Measurements from ENCODE around the gene AP1S3. TPM values are rescaled to one million over a fixed set of nuclear protein-coding genes. Genes with fewer than 3 reads are reported as not detected.

Gene AP1S3
- polyA plus RNA-seq, 2 donors: 2.2 to 5.7 TPM

GRCh38 chr2:223759569-223760430, 77.6 kb downstream of the AP1S3 start:
- H3K9me3 ChIP-seq (ENCODE audit: control insufficient read depth in 2 of 2, insufficient read depth in 1 of 2, low read depth in 1 of 2, low read length in 1 of 2): no peaks in the 10 kb centered on the region
- H3K27ac ChIP-seq (ENCODE audit: low read depth in 2 of 2, low read length in 1 of 2): peak overlapping the region; percentile 88 to 96
- no peaks in the 10 kb centered on the region for H3K4me1 ChIP-seq (ENCODE audit: control insufficient read depth in 2 of 2, insufficient read depth in 2 of 2, low read length in 1 of 2)
- no peaks in the 10 kb centered on the region for H3K36me3 ChIP-seq (ENCODE audit: control insufficient read depth in 2 of 2, insufficient read depth in 2 of 2, low read length in 1 of 2)
- WGBS, 2 donors: 34 to 42% methylated on average over 8 of the region's 8 CpGs
- H3K4me3 ChIP-seq (ENCODE audit: low read depth in 1 of 2, low read length in 2 of 2): no peak overlapping the region
- H3K27me3 ChIP-seq (ENCODE audit: control insufficient read depth in 1 of 2, insufficient read depth in 2 of 2, low read length in 2 of 2): no peaks in the 10 kb centered on the region

DNA sequence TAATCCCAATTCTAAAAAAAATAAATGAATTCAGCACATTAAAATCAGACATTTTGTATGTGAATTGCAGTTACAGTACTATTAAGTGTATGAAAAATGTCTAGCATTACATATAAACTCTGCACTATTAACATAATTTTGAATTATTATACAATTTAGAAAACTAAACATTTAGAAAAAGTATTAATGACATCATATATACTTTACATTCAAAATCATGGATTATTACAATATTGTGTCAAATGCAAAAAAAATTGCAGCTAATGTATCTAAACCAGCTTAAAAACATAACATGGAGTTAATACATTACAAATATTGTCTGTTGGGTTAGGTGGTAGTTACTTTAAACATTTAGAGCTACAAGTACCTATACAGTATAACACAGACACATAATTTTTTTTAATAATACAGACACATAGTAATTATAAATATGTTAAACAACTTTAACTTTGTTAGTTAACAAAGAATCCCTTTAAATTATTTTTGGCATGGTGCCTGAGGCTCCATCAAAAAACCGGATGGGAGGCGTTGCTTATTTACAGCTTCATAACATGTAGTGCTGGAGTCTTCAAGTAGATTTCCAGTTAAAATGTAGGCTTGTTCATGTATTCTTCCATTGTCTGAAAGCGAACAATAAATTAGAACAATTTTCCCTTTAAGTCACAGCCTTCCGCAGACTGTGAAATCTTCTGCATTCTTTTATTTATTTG, 79.1 kb downstream of the AP1S3 start:
- no peaks in the 10 kb centered on the region for H3K36me3 ChIP-seq (ENCODE audit: control insufficient read depth in 2 of 2, insufficient read depth in 2 of 2, low read length in 1 of 2)
- H3K27ac ChIP-seq (ENCODE audit: low read depth in 2 of 2, low read length in 1 of 2): no peak overlapping the region
- no peaks in the 10 kb centered on the region for H3K4me1 ChIP-seq (ENCODE audit: control insufficient read depth in 2 of 2, insufficient read depth in 2 of 2, low read length in 1 of 2)
- H3K4me3 ChIP-seq (ENCODE audit: low read depth in 1 of 2, low read length in 2 of 2): no peak overlapping the region
- H3K27me3 ChIP-seq (ENCODE audit: control insufficient read depth in 1 of 2, insufficient read depth in 2 of 2, low read length in 2 of 2): no peaks in the 10 kb centered on the region
- WGBS, 2 donors: 63 to 68% methylated on average over 4 of the region's 4 CpGs
- H3K9me3 ChIP-seq (ENCODE audit: control insufficient read depth in 2 of 2, insufficient read depth in 1 of 2, low read depth in 1 of 2, low read length in 1 of 2): no peaks in the 10 kb centered on the region

DNA sequence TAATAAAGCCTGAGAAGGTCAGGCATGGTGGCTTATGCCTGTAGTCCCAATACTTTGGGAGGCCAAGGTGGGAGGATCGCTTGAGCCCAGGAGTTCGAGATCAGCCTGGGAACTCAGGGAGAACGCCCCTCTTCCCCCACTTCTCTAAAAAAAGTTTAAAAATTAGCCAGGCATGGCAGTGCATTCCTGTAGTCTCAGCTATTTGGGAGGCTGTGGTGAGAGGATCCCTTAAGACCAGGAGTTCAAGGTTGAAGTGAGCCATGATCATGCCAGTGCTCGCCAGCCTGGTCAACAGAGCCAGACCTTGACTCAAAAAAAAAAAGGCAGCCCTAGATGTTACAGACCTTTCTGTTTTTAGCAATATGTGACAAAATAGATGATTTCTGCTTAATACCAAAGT, 83.4 kb downstream of the AP1S3 start:
- Histone ChIP-seq H3K36me3 (ENCODE audit: control insufficient read depth in 2 of 2, insufficient read depth in 2 of 2, low read length in 1 of 2) (no peaks in the 10 kb centered on the region), H3K27ac (ENCODE audit: low read depth in 2 of 2, low read length in 1 of 2) (no peak overlapping the region), H3K27me3 (ENCODE audit: control insufficient read depth in 1 of 2, insufficient read depth in 2 of 2, low read length in 2 of 2) (no peaks in the 10 kb centered on the region), H3K9me3 (ENCODE audit: control insufficient read depth in 2 of 2, insufficient read depth in 1 of 2, low read depth in 1 of 2, low read length in 1 of 2) (no peaks in the 10 kb centered on the region), H3K4me1 (ENCODE audit: control insufficient read depth in 2 of 2, insufficient read depth in 2 of 2, low read length in 1 of 2) (no peaks in the 10 kb centered on the region), H3K4me3 (ENCODE audit: low read depth in 1 of 2, low read length in 2 of 2) (no peak overlapping the region)
- WGBS, 2 donors: 94 to 95% methylated on average over 4 of the region's 4 CpGs

- Histone ChIP-seq H3K36me3 (ENCODE audit: control insufficient read depth in 2 of 2, insufficient read depth in 2 of 2, low read length in 1 of 2) (no peaks in the 10 kb centered on the region), H3K27ac (ENCODE audit: low read depth in 2 of 2, low read length in 1 of 2) (no peak overlapping the region), H3K4me3 (ENCODE audit: low read depth in 1 of 2, low read length in 2 of 2) (no peak overlapping the region), H3K27me3 (ENCODE audit: control insufficient read depth in 1 of 2, insufficient read depth in 2 of 2, low read length in 2 of 2) (no peaks in the 10 kb centered on the region), H3K9me3 (ENCODE audit: control insufficient read depth in 2 of 2, insufficient read depth in 1 of 2, low read depth in 1 of 2, low read length in 1 of 2) (no peaks in the 10 kb centered on the region), H3K4me1 (ENCODE audit: control insufficient read depth in 2 of 2, insufficient read depth in 2 of 2, low read length in 1 of 2) (no peaks in the 10 kb centered on the region)
- 65 to 72% methylated on average over 1 of the region's 1 CpG for WGBS, 2 donors
These were observed 86.4 kb downstream of the AP1S3 start for GRCh38 chr2:223751012-223751411.

DNA sequence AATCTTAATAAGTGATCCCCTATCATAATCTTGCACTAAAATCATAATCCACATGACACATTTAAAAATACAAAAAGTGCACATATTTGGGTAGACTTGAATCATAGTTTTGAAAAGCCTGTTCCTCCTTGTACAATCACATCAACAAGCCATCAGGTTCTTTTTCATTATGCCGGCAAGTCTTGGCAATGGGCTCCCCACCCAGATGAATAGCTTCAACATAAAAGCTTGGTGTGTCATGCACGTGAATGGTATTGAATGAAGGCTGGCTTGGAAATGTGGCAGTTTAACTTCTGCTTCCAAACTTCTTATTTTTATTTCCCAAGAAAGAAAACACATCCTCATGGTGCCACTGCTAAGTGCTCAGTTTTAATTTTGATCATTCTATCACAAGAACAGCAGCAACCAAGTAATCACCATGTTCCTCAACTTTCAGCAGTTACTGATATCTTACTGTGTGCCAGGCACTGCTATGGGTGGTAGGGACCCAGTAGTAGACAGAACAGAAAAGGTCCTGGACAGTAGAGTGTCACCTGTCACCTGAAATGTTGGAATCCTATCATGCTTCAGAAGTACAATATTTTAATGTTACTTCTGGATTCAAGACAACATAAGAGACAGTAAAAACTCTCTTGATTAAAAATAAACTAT, 89.9 kb downstream of the AP1S3 start:
- WGBS, 2 donors: 27 to 43% methylated on average over 2 of the region's 2 CpGs
- no peaks in the 10 kb centered on the region for H3K9me3 ChIP-seq (ENCODE audit: control insufficient read depth in 2 of 2, insufficient read depth in 1 of 2, low read depth in 1 of 2, low read length in 1 of 2)
- H3K27me3 ChIP-seq (ENCODE audit: control insufficient read depth in 1 of 2, insufficient read depth in 2 of 2, low read length in 2 of 2): no peaks in the 10 kb centered on the region
- H3K27ac ChIP-seq (ENCODE audit: low read depth in 2 of 2, low read length in 1 of 2): peak overlapping the region in 1 of 2 donors; percentile 48
- H3K4me3 ChIP-seq (ENCODE audit: low read depth in 1 of 2, low read length in 2 of 2): no peak overlapping the region
- H3K36me3 ChIP-seq (ENCODE audit: control insufficient read depth in 2 of 2, insufficient read depth in 2 of 2, low read length in 1 of 2): no peaks in the 10 kb centered on the region
- no peaks in the 10 kb centered on the region for H3K4me1 ChIP-seq (ENCODE audit: control insufficient read depth in 2 of 2, insufficient read depth in 2 of 2, low read length in 1 of 2)

GRCh38 chr2:223746611-223747010, 90.8 kb downstream of the AP1S3 start:
- no peaks in the 10 kb centered on the region for H3K9me3 ChIP-seq (ENCODE audit: control insufficient read depth in 2 of 2, insufficient read depth in 1 of 2, low read depth in 1 of 2, low read length in 1 of 2)
- H3K27ac ChIP-seq (ENCODE audit: low read depth in 2 of 2, low read length in 1 of 2): no peak overlapping the region
- no peaks in the 10 kb centered on the region for H3K27me3 ChIP-seq (ENCODE audit: control insufficient read depth in 1 of 2, insufficient read depth in 2 of 2, low read length in 2 of 2)
- no peaks in the 10 kb centered on the region for H3K4me1 ChIP-seq (ENCODE audit: control insufficient read depth in 2 of 2, insufficient read depth in 2 of 2, low read length in 1 of 2)
- no peak overlapping the region for H3K4me3 ChIP-seq (ENCODE audit: low read depth in 1 of 2, low read length in 2 of 2)
- 88 to 94% methylated on average over 2 of the region's 2 CpGs for WGBS, 2 donors
- H3K36me3 ChIP-seq (ENCODE audit: control insufficient read depth in 2 of 2, insufficient read depth in 2 of 2, low read length in 1 of 2): no peaks in the 10 kb centered on the region

GRCh38 chr2:223744580-223744979, 92.8 kb downstream of the AP1S3 start:
- 67 to 72% methylated on average over 3 of the region's 3 CpGs for WGBS, 2 donors
- Histone ChIP-seq H3K4me1 (ENCODE audit: control insufficient read depth in 2 of 2, insufficient read depth in 2 of 2, low read length in 1 of 2) (no peaks in the 10 kb centered on the region), H3K4me3 (ENCODE audit: low read depth in 1 of 2, low read length in 2 of 2) (no peak overlapping the region), H3K27ac (ENCODE audit: low read depth in 2 of 2, low read length in 1 of 2) (no peak overlapping the region), H3K36me3 (ENCODE audit: control insufficient read depth in 2 of 2, insufficient read depth in 2 of 2, low read length in 1 of 2) (no peaks in the 10 kb centered on the region), H3K27me3 (ENCODE audit: control insufficient read depth in 1 of 2, insufficient read depth in 2 of 2, low read length in 2 of 2) (no peaks in the 10 kb centered on the region), H3K9me3 (ENCODE audit: control insufficient read depth in 2 of 2, insufficient read depth in 1 of 2, low read depth in 1 of 2, low read length in 1 of 2) (peaks cover 0 to 2% of the 10 kb centered on the region in 2 donors)

DNA sequence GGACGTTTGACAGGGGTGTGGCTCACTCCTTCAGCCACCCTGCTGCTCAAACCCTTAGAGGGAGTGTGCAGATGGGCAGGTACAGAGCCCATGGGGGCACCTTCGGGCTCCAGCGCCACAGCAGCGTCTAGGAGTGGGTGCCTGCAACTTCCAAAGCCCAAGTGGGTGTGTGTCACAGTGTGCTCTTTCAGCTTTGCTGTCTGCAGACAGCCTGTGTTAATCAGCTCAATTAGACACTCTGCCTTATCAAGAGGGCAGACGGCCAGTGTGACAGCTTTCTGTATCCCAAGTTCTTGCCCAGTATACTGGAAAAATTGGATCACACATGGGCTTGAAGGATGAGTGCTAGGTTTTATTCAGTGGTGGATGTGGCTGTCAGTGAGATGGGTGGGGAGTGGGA, 96.7 kb downstream of the AP1S3 start:
- no peaks in the 10 kb centered on the region for H3K36me3 ChIP-seq (ENCODE audit: control insufficient read depth in 2 of 2, insufficient read depth in 2 of 2, low read length in 1 of 2)
- peaks cover 0 to 2% of the 10 kb centered on the region in 2 donors for H3K9me3 ChIP-seq (ENCODE audit: control insufficient read depth in 2 of 2, insufficient read depth in 1 of 2, low read depth in 1 of 2, low read length in 1 of 2)
- H3K27ac ChIP-seq (ENCODE audit: low read depth in 2 of 2, low read length in 1 of 2): no peak overlapping the region
- no peaks in the 10 kb centered on the region for H3K27me3 ChIP-seq (ENCODE audit: control insufficient read depth in 1 of 2, insufficient read depth in 2 of 2, low read length in 2 of 2)
- H3K4me3 ChIP-seq (ENCODE audit: low read depth in 1 of 2, low read length in 2 of 2): no peak overlapping the region
- no peaks in the 10 kb centered on the region for H3K4me1 ChIP-seq (ENCODE audit: control insufficient read depth in 2 of 2, insufficient read depth in 2 of 2, low read length in 1 of 2)
- WGBS, 2 donors: 71 to 77% methylated on average over 5 of the region's 5 CpGs

- Histone ChIP-seq H3K4me1 (ENCODE audit: control insufficient read depth in 2 of 2, insufficient read depth in 2 of 2, low read length in 1 of 2) (no peaks in the 10 kb centered on the region), H3K9me3 (ENCODE audit: control insufficient read depth in 2 of 2, insufficient read depth in 1 of 2, low read depth in 1 of 2, low read length in 1 of 2) (peaks cover 0 to 2% of the 10 kb centered on the region in 2 donors), H3K36me3 (ENCODE audit: control insufficient read depth in 2 of 2, insufficient read depth in 2 of 2, low read length in 1 of 2) (no peaks in the 10 kb centered on the region), H3K27ac (ENCODE audit: low read depth in 2 of 2, low read length in 1 of 2) (no peak overlapping the region), H3K27me3 (ENCODE audit: control insufficient read depth in 1 of 2, insufficient read depth in 2 of 2, low read length in 2 of 2) (no peaks in the 10 kb centered on the region), H3K4me3 (ENCODE audit: low read depth in 1 of 2, low read length in 2 of 2) (no peak overlapping the region)
- 81 to 89% methylated on average over 6 of the region's 6 CpGs for WGBS, 2 donors
These were observed 100.2 kb downstream of the AP1S3 start for GRCh38 chr2:223737207-223737606.
